ENCODE results near the gene OSTM1.

OSTM1 gene

DNA sequence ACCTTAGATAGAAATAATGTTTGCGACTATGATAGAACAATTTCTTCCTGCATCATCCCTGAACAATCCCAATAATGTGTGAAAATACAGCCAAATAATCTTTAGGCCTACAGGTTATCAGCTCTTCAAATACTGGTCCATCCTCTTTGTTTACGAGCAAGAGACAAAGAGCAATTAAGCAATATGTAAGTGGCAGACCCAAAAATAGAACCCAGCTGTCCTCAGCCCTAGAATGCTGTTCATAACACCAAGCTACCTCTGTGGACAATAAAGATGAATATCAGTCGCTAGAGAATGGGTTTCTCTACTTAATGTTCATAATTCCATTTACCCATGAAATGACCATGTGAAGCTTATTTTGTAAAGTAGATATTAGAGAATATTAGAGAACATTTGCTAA lies 28.4 kb upstream of the OSTM1 start:
- DNase-seq (ENCODE audit: low spot score): no peak

DNA sequence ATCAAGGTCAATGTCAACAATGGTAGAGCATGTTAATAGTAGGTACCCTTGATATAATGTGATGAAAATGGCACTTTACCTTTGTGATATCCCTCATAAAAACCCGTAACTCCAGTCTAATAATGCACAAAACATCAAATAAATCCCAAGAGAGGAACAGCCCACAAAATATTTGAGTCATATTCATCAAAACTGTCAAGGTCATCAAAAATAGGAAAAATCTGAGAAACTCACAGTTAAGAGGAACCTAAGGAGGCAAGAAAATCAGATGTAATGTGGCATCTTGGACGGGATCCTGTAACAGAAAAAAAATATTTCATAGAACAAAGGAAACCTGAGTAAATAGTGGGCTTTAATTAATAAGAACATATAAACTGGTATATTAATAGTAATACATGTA lies 25.5 kb upstream of the OSTM1 start:
- no peak for DNase-seq (ENCODE audit: low spot score)

DNA sequence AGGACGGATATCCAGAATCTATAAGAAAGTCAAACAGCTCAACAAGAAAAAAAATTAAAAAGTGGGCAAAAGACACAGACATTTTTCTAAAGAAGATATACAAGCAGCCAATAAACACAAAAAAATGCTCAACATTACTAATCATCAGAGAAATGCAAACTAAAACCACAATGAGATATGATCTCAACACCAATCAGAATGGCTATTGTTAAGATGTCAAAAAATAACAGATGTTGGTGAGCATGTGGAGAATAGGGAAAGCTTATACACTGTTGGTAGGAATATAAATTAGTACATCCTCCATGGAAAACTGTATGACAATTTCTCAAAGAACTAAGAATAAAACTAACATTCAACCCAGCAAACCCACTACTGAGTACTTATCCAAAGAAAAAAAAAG lies 23.3 kb upstream of the OSTM1 start:
- no peak for DNase-seq (ENCODE audit: low spot score)

DNA sequence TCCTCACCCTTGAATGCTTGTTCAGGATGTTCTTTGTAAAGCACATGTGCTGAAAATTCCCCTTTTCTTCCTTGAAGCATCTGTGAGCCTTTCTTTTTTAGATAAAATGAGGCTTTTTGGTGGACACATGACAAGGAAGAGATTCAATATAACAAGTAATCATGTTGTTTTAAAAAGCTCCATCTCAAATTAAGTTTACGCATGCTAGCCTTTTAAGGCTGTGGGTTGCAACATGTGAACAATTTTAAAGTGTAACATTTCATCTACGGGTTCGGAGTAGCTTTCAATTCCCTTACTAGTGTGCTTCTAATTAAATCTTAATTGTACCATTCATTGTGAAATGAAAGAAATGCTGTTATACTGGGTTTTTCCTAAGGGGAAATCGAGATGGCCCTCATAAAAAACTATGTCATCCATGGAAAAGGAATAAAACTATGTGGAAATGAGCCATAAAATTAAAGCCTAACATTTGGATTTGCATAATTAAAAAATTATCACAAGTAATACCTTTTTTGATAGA lies 19.3 kb upstream of the OSTM1 start:
- no peak for DNase-seq (ENCODE audit: low spot score)

DNA sequence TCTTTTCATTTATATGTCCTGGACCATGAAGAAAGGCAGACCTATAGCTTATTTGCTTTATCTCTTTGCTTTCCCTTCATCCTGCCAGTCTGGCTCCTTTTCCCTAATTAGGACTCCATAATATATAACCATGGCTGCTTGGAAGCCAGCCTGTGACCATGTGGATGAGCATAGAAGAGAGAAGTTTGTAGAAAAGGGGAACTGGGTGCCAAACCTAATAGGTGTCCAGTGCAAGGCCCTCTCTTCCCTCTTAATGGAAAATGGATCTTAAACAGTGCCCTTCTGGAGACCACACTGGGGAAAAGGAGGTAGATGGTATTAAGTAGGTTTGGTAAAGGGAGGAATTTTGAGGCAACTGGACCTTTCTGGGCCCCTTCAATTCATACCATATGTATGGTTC lies 16.7 kb upstream of the OSTM1 start:
- no peak for DNase-seq (ENCODE audit: low spot score)

DNA sequence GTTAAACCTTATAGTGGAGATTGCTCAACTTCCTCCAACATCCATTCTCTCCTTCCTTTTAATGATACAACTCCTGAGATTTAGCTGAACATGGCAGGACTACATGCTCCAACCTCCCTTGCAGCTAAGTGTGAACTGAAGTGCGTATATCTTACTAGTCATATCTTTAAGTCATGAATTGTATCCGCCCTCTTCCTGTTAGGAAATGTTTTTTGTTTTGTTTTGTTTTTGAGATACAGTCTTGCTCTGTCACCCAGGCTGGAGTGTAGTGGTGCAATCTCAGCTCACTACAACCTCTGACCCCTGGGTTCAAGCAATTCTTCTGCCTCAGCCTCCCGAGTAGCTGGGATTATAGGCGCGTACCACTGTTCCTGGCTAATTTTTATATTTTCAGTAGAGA lies 8.8 kb upstream of the OSTM1 start:
- DNase-seq (ENCODE audit: low spot score): no peak

DNA sequence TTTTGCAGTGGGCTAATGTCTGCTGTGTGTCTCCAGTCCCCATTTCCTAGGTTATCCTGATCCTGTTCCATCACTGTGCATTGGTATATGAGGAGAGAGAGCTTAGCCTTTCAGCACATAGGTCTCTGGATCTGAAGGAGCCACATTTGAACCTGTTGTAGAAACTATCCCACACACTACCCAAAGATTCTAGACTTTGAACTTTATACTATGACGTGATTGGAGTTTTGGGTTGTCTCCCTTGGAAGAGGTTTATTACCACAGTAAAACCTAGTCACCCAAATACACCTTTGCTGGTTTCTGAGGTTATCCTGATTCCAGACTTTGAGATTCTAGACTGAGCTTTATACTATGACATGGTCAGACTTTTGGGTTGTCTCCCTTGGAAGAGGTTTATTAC lies 8.0 kb upstream of the OSTM1 start:
- no peak for DNase-seq (ENCODE audit: low spot score)

DNA sequence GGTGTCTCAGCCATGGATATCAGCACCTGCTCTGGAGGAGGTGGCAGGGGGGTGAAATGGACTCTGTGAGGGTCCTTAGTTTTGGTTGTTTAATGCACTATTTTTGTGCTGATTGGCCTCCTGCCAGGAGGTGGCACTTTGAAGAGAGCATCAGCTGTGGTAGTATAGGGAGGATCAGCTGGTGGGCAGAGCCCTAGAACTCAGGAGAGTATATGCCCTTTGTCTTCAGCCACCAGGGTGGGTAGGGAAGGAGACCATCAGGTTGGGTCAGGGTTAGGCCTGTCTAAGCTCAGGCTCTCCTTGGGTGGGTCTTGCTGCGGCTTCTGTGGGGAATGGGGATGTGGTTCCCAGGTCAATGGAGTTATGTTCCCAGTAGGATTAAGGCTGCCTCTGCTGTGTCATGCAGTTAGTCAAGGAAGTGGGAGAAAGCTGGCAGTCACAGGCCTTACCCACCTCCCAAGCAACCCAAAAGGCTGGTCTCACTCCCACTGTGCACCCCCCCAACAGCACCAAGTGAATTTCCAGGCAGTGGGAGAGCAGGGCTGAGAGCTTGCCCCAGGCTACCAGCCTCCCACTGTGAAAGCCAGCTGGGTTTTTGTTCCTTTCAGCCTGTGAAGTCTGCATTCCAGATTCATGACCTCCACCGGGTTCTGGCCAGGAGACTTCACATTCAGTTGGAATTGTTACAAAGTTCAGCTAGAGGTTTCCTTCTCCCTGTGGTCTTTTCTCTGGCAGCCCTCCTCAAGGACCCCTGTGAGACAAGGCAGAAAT lies 5.7 kb upstream of the OSTM1 start:
- no peak for DNase-seq (ENCODE audit: low spot score)

DNA sequence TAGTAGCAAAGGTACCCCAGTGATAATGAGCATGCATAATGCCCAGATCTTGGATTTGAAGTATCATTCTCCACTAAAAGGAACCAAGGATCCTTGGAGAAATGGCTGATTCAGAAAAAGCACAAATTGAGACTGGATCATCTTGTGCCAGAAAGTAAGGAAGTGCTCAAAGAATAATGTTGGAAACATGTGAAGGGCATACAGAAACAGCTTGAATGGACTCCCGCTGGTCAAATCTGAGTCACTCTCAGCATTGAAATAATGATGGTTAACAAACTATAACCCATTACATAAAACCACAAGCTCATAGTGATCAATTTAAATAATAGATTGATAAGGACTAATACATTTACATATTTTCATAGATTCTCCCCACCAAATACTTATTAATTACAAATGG lies 3.6 kb upstream of the OSTM1 start:
- no peak for DNase-seq (ENCODE audit: low spot score)

DNA sequence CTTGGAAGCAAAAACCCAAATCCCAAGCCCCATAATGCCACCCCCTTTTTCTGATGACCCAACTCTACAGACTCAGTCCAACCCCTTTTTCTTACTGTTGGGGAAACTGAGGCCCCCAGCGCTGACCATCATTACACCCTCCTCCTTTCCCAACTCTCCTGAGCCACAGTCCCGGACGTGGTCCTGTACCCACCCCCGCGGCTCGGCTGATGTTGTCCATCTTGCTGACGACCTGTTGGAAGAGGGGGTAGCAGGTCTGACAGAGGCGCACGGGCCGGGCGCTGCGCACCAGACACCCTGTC lies 533 bp downstream of the OSTM1 start:
- peak; percentile 20 for DNase-seq (ENCODE audit: low spot score)

DNA sequence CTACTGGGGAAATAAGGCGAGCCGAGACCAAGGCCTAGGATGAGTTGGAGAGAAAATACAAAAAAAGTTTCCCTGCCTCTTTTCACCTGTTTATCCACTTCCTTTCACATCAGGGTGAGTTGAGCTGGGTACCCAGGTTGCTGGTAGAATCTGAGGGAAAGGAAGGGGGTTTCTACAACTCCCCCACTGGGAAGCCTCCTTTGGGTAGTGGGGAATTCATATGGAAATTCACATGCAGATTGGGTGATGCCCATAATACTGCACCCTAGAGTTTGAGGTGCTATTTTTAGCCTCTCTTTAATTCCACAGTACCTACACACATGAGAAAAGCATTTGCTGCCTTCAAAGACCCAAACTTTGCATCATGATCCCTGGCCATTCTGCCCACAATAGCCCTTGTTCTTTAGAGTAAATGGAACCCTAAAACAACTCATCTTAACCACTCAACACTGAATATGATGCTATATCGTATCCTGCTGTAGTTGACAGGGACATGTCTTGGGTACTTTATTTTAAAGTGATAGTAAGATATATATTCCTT lies 2.7 kb downstream of the OSTM1 start:
- no peak for DNase-seq (ENCODE audit: low spot score)

DNA sequence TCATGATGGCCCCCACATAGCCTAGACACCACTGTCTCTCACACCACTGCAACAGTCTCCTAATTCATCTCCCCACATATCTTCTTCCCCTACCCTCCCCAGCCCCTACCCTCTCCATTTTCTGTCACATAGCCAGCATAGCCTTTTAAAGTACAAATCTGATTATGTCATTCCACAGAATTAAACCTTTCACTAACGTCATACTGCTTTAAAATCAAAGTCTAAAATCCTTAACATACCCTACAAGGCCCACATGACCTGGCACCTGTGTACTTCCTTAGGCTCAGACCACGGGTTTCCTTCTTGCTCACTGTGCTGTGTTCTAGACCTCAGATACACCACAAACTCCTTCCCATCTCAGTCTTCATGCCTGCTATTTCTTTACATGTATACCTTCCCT lies 5.9 kb downstream of the OSTM1 start:
- DNase-seq (ENCODE audit: low spot score): no peak

DNA sequence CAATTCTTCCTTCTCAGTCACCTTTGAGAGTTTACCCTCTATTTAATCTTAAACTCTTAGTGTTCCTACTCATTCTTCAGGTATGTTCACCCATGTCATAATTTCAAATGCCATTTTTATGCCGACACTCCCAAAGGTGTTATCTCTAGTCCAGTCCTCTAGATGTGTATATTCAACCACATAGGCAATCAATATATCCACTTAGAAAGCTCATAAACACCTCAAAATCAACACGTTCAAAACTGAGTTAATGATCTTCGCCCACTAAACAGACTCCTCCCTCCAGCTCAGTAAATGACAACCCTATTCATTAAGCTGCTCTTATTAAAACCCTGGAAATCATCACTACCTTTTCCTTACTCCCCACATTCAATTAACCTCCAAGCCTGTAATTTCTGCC lies 6.4 kb downstream of the OSTM1 start:
- no peak for DNase-seq (ENCODE audit: low spot score)

DNA sequence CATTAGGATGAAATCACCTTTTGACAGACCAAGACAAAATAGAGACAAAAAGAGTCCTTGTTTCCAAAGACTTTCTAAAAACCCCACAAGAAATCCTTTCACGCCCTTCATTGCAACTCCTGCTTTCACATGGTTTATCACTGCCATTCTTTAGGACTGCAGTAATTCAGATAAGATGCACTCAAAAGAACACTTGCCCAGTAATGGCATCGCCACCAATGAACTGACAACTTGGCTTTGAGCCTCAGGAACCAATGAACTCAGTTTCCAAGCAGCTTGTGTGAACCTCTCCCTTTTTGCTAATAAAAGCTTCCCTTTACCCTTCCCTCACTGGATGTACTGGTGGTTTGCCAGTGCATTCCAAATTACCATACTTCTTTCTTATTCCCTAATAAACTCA lies 21.8 kb downstream of the OSTM1 start:
- no peak for DNase-seq (ENCODE audit: low spot score)

DNA sequence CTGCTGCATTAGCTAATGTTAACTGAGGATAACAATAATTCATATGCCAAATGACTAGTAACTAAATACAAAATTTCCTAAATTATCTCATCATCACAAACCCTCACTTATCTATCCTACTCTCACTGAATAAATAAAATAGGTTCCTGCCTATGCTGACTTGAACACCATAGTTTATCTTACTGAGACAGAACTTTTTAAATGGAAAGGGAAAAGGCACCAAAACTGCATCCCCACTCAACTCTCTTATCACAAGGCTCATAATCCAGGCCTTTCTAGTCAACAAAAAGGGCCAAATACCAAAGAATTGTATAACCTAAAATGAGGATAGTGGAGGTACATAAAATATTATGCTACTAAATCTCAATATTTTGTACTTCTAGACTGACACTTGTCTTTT lies 23.1 kb downstream of the OSTM1 start:
- DNase-seq (ENCODE audit: low spot score): no peak

DNA sequence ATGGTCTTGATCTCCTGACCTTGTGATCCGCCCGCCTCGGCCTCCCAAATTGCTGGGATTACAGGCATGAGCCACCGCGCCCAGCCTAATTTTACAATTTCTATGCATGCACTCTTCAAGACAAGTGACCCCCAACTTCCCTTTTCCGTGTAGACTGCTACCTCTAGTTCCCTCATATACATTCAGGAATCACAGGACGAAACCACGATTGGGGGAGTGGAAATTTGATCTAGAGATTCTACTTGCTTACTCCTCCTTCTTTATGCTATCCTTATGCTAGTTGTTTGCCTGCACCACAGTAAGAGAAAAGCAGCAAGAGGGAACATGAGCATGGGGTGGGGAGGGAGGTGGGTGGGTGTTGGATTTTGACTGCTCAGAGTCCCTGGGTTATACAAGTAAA lies 34.9 kb downstream of the OSTM1 start:
- no peak for DNase-seq (ENCODE audit: low spot score)

DNA sequence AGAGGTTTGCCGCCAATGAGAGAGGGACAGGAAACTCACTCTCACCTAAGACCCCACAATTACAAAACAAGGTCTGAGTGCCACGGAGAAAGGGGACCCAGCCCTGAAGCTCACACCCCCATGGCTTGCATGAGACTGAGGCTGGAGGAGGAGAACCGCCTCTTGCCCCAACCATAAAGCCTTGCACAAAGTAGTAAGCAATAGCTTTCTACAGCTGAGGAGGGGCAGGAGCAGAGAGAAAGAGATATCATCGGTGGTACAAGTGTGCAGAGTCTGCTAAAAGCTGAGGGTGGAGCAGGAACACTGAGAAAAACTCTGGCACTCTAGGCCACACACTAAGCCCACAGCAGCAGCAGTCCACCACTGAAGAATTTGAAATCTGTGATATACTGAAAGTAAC lies 37.7 kb downstream of the OSTM1 start:
- DNase-seq (ENCODE audit: low spot score): no peak

DNA sequence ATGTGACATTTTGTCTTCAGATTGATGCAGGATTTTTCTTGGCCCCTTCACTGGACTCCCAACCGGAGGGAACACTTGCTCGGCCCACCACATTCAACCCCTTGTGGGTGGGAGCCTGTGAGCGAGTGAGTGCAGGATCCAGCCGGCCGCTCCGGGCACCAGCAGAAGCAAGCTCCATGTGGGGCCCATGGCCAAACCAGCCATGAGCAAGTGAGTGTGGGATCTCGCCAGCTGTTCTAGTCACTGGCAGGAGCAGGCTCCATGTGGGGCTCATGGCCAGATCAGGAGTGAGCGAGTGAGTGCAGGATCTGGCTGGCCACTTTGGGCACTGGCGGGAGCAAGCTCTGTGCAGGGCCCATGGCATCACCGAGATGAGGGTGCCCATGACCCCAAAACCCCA lies 42.6 kb downstream of the OSTM1 start:
- no peak for DNase-seq (ENCODE audit: low spot score)

DNA sequence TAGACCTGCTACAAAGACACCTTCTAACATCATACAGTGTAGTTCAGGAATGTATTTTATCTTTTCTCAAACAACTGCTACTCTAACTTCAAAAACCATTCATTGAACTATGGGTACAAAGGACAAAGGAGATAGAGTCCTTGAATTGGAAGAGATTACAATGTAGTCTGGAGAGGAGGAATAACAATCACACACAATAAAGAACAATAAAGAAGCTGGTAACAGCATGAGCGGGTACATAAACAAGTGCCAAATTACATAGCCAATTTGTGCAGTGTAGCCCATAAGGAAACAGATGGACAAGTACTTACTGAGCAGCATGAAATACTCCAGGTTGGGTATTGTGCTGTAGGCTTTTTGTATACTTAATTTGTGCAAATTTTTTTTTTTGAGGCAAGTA lies 44.3 kb downstream of the OSTM1 start:
- DNase-seq (ENCODE audit: low spot score): no peak

DNA sequence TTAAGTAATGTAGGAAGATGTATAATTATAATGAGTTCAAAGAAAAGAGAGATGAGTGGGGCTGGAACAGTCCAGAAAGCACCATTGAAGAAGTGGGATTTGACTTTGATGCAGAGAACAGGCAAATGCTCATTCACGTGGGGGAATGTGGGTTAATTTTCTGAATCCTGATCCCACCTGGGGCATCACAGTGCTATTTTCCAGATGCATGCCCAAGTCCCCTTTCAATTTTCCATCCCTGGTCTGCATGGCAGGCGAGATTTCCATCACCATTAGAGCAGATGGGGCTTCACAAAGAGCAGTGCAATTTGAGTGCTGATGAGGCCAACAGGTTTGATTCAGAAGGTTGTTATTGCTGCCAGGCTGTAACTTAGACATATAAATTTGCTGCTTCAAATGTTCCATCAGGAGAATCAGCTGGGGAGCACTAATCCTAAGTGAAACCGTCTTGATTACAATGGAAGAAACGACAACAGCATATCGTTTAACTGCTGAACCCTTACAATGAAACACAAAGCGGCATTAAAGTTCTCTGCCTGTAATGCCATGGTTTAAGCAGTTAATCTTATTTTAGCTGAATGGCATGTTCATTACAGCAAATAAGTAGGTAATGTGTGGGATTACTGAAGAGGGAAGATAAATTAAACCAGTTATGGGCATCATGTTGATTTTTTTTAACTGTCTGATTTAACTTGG lies 45.2 kb downstream of the OSTM1 start:
- DNase-seq (ENCODE audit: low spot score): no peak

DNA sequence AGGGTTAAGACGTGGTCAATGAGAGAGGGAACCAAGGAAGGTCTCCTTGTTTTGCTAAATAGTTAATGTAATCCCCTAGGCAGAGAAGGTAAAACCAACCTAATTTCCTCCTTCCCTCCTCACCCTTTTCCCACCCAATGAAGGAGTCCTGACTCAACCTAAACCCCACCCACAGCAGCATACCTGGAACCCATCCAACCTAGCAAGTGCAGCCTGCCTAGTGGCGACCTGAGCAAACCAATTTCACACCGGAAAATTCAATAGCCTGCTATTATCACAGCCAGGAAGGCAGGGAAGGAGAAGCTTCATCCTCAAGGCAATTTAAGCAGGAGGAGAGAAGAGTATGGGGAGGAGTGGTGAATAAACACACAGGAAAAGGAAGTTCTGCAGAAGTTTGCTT lies 46.9 kb downstream of the OSTM1 start:
- DNase-seq (ENCODE audit: low spot score): peak; percentile 61

DNA sequence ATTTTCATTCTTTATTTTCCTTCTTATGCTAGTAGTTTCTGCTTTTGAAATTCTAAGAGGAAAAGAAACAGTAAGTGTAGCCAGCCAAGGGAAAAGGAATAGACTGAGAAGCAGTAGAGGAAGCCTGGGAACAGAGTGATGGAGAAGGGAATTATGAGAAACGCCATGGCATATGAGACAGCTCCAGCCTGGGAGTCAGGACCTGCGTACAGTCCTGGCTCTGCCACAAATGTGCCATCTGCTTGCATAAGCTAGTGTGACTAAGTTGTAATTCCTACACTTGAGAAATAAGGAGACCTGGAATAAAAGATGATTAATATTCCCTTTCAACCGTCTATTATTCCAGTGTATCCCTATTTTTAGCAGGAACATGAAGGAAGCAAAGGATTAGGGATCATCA lies 47.5 kb downstream of the OSTM1 start:
- DNase-seq (ENCODE audit: low spot score): no peak

DNA sequence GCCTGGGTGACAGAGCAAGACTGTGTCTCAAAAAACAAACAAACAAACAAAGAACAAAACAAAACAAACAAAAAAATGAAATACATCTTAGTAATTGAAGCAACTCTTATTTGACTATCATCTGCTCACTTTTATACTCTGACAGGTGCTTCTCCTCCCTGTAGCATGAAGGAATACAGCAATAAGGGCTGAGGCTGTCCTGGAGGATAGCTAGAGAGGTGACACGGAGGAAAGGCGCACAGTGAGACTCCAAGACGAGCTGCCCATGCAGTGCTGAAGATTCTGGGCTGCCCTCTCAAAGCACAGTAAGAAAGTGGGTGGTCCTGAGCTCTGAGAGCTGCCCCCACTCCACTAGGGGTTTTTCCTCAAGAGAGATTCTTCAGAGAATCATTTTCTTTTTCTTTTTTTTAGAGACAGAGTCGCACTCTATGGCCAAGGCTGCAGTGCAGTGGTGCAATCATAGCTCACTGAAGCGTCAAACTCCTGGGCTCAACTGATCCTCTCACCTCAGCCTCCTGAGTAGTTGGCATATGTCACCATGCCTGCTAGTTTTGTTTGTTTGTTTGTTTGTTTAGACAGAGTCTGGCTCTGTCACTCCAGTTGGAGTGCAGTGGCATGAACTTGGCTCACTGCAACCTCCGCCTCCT lies 50.0 kb downstream of the OSTM1 start:
- DNase-seq (ENCODE audit: low spot score): no peak

Data from LoVo (cell line).